GM19467 (cell line): ENCODE measurements around the gene RBMS3.
"Not testable (repeated sequence)": the region's sequence is repeated elsewhere in the genome, so short reads cannot be mapped to it uniquely, and the experiment has no call there.

Experiments
- ATAC-seq: cut with Tn5 transposase; IDR thresholded peaks from one replicate; pipeline ENCODE4 v1.9.1; 2021; ENCODE audit warnings: mild to moderate bottlenecking, moderate library complexity; ENCODE audit not compliant: unreplicated experiment

RBMS3 gene

DNA sequence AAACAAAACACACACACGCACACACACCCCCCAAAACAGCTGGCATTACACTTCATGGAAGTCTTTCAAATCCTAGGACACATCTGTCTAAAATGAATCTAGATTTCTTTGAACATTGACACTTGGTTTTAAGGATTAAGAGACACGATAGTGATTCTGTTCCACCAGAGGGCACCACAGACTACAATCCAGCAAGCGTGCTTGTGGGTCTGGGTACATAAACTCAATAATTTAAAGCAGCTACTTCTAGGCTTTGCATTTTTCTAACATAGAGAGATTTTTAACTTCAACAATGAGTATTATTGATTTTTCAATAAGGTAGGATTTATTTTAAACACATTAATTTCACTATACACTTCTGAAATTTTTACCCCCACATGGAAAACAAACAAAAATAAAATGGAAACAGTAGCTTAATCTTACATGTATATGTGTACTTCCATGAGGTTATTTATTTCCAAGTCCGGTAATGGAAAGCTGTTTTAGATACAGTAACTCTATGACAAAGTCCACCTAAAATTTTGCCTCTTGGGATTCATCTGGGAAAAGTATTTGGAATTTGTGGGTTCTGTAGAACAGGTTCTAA, 761.5 kb downstream of the RBMS3 start:
- ATAC-seq, result no peak

DNA sequence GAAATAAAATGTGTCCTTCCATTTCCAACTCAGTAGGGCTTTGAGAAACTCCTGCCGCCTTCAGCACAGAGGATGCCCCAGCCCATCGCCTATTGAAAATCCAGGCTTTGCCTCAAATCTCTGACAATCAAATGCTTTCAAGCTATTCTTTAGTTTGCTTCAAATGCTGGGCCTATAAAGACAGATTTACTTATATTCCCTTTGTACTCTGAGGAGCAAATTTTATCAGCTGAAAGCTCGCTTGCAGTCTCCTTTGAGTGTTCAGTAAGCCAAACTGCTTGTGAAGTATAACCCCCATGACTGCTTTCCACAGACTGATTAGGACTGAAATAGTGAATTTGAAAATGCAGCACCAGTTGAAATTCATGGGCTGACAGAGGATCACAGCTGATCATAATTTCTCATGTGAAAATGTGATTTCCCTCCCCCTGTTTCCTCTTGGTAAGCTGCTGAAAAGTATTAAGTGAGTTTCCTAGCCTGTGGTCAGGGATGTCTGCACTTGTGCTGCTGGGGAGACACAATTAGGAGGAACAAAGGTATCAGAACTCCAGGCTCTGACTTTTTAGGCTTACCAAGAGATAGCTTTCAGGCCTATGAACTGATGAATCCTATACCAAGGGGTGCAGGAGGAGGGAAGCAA, 762.2 kb downstream of the RBMS3 start:
- ATAC-seq, result no peak

DNA sequence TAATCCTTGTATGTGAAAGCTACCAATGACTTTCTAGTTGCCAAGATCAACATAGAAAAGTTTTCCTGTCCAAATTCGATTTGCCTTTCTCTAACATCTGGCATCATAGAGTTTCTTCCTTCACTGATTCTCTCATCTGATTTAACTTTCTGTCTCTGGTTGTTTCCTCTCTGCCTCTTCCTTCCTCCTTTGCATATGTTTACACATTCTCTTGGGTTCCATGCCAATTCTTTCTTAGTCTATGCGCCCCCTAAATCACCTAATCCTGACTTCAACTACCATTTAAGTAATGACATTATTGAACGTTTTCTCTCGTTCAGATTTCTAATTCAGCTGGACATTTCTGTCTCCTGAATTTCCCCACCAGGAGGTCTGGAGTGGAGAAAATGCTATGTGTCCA, 763.6 kb downstream of the RBMS3 start:
- no peak for ATAC-seq

DNA sequence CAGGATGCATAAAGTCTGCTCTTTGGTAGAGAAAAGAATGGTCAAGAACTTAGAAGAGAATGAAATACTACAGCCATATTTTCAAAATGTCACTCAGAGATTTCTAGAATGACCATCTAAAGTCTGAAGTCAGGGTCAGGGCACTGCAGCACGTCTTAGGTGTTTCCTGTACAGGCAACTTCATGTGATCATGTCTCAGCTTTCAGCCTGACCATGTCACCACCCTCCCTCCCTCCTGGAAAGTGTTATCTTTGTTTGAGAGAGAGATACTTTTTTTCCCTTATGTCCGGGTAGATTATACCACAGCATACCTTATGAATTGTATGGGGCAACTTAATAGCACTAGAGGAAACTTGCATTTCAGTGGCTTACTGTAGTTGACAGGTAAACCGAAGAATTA, 767.6 kb downstream of the RBMS3 start:
- no peak for ATAC-seq

DNA sequence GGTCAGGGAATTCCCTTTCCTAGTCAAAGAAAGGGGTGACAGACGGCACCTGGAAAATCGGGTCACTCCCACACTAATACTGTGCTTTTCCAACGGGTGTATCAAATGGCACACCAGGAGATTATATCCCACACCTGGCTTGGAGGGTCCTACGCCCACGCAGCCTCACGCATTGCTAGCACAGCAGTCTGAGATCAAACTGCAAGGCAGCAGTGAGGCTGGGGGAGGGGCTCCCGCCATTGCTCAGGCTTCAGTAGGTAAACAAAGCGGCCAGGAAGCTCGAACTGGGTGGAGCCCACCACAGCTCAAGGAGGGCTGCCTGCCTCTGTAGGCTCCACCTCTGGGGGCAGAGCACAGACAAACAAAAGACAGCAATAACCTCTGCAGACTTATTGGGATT, 769.2 kb downstream of the RBMS3 start:
- not testable (repeated sequence) for ATAC-seq

DNA sequence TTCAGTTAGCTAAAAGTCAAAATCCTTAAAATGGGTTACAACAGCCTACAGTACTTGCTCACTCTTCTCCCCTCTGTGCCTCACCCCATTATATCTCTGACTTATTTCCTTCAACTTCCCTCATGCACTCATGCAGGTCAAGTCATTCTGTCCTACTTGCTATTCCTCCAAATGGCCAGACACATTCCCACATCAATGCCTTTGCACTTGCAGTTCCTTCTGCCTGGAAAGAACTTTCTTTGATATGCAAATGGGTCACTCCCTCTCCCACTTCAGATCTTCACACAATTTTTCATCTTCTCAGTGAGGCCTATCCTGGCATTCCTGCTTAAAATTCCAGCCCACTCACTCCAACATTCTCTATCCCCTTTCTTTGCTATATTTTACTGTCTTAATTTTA, 778.4 kb downstream of the RBMS3 start:
- no peak for ATAC-seq
